Activated T-helper 1 cell treated with anti-CD3 and anti-CD28 coated beads, Interleukin-2, amount 50 U/mL, for 16 hours (primary cell): Measurements from ENCODE around the gene GIMAP5.
"Not testable (repeated sequence)": the region's sequence is repeated elsewhere in the genome, so short reads cannot be mapped to it uniquely, and the experiment has no call there.

Experiments
- DNase-seq, 2 donors: peaks; one replicate each; pipeline ENCODE4 v3.0.0-alpha.2; 2020; ENCODE audit warnings: low read depth in 1 of 2, low spot score in 1 of 2

The GIMAP5 gene

GRCh38 chr7:150766334-150766709, 29.1 kb downstream of the GIMAP5 start:
- DNase-seq: no peak

DNA sequence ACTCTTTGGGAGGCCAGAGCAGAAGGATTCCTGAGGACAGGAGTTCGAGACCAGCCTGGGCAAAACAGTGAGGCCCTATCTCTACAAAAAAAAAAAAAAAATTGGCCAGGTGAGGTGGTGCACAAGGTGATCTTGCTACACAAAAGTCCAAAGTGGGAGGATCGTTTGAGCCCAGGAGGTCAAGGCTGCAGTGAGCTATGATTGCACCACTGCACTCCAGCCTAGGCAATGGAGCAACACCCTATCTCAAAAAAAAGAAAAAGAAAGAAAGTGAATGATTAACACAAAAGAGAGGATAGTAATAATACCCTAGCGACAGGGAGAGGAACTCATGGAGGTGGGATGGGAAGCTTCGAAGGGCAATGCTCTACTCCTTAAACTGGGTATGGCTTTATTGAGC, 32.5 kb downstream of the GIMAP5 start:
- no peak for DNase-seq

- not testable (repeated sequence) for DNase-seq
Observed at GRCh38 chr7:150774131-150774530, 36.9 kb downstream of the GIMAP5 start.

DNA sequence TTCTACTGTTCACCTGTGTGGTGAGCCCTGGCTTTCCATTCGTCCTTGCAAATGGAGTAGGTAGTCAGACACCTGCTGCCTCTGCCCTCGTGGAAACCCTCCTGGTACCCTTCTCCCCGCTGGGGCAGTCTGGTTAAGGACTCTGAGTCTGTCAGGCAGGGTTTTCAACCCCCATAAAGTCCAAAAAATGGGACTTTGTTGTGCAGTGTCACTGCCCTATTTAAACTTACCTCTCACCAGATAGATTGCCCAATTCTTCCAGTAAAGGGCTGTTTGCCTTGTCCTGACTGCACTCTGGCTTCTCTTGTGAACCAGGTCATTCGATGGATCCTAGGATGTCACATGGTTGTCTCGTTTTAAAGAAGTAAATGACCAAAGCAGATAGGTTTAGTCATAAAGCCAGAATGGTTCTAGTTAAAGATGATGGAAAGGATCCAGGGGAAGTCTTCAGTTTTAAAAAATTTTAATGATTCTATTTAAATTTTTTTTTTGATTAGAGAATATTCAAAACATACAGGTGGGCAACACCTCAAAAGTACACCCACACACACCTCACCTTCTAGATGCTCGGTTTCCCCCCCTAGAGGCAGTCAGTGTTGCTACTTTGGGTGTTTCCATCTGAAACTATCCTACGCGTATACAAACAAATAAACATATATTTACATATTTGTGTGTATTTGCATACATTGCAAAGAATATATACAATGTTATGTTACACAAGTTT, 41.0 kb downstream of the GIMAP5 start:
- DNase-seq: no peak

GRCh38 chr7:150778738-150779301, 41.6 kb downstream of the GIMAP5 start:
- peak; percentile 52 to 68 for DNase-seq

DNA sequence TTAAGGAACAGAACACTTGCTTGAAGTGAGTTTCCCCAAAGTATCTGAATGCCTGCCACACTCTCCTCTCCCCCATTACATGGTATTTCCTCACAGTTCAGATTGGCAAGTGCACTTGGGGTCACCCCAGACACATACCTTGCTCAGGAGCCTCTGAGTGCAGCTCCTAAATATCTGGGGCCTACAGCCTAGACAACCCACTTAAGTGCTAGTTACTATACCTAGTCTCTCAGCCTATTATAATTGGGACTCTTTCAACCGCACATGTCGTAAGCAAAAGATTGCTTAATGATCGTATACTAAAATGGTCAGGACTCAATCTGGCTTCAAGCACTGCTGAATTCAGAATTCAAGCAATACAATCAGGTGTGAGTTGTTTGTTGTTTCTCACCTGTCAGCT, 43.1 kb downstream of the GIMAP5 start:
- DNase-seq: no peak

- no peak for DNase-seq
Observed at GRCh38 chr7:150781103-150781502, 43.9 kb downstream of the GIMAP5 start.

DNA sequence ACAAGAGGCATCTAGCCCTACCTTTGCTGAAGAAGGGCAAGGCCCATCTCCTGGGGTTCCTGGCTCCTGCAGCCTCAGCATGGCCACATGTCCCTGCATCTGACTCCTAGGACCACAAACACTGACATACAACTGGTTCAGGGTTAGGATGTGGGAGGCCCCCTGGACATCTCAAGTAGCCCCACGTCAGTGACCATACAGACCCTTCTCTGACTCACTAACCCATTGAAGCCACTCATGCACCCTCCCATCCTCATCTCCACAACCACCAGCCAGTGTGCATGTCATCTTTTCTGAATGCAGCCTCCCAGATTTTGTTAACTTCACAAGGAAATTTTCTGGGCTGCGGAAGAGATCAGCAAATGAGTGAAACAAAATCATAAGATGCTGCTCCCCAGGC, 44.7 kb downstream of the GIMAP5 start:
- DNase-seq: no peak

DNA sequence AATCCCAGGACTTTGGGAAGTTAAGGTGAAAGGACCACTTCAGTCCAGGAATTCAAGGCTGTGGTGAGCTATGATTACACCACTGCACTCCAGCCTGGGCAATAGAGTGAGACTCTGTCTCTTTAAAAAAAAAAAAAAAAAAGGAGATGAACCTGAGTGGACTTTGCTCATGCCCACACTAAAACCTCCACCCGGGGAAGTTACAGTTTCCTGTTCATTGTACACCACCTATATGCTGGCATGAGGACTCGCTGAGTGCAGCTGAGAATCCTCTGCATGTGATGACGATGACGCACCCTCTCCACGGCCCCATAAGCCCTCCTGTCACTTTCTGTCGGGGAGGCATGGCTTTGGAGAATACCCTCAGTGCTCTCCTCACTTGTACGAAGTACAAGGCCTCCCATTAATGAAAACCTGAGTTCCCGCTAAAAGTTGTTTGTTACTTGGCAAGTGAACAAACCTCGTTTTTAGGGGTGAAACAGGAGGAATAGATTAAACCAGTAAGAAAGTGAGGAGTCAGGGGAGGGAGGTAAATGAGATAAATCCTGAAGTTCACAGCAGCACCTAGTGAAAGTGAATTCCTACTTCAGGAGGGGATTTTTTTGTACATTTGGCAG, 47.0 kb downstream of the GIMAP5 start:
- no peak for DNase-seq

DNA sequence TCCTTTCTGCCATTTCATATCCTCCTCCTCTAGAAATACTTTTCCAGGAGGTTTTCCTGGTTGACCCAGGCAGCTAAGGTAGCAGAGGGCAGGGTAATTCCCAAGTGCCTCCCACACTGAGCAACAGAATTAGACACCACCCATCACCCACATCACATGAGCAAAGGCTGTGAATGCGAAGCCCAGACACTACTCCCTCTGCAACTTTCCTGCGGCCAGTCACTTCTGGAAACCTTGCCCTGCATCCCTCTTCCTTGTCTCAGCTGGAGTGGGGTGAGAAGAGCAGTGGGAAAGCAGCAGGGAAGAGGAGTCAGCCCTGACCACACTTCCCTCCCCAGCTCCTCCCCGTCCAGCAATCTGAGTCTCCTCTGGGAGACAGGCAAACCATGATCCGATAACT, 47.7 kb downstream of the GIMAP5 start:
- no peak for DNase-seq

DNA sequence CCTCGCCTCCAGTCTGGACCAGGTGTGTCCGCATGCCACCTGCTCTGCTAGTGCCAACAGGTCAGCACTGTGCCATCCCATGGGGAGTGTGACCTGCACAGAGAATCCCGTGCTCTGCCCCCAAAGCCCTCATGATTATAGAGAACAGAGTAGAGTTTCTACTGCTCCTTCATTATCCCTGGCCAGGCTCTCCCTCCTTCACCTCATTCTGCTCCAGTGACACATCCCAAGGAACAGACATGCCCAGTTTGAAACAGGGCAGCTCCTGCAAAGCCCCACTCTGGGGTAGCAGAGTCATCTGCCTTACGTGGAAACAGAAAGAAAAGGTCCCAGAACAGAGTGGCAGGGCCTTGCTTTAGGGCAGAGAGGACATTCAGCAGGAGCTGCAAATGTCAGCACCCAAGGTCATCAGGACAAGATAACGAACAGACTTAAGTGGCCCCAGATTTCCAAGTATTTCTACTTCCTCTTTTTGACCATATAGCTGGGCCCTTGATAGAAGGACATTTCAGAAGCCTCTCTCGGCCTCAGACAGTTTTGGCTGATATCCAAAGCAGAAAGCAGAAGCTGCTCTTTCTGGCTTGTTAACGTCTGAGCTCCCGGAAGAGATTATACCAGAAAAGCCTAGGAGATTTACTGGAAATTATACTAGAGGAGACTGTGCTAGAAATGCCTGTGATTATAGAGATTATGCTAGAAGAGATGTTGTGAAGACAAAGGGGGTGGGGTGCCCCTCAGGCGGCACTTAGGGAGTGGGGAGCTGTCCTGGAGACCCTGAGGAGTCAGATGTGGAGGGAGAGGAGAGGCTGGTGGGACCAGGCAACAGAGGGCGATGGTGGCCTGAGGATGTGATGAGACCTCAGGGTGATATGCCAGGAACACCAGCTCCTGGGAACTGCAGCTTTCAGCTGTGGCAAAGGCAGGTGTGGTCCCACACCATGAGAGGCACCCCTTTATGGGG, 50.4 kb downstream of the GIMAP5 start:
- DNase-seq: no peak

DNA sequence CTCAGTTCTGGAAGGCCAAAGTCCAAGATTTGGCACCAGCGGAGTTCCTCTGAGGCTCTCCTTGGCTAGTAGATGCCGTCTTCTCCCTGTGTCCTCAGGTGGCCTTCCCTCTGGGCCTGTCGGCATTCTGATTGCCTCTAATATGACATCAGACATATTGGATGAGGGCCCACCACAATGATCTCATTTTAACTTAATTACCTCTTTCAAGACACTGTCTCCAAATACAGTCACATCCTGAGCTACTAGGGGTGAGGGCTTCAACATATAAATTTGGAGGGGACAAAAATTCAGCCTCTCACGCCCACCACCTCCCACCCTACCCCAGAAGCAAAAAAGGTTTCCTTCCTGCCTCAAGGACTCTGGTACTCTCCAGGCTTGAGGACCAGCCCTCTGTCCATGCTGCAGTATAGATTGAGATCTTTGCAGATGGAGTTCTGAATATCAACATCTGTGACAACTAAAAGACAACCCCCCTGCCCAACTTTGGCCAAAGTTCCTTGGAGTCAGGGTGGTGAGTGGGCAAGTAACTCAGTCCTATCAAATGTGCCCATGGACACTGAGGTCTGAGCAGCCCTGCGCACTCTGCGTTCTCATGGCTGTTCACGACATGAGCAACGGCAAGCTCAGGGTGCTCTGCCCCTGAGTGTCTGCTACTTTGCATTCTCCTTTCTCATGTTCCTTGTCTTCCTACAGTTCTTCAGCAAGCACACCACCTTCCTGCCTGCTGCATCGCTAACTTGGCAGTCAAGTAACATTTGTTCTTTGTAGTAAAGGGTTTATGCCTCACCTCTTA, 51.5 kb downstream of the GIMAP5 start:
- no peak for DNase-seq

GRCh38 chr7:150790416-150791075, 53.3 kb downstream of the GIMAP5 start:
- no peak for DNase-seq

DNA sequence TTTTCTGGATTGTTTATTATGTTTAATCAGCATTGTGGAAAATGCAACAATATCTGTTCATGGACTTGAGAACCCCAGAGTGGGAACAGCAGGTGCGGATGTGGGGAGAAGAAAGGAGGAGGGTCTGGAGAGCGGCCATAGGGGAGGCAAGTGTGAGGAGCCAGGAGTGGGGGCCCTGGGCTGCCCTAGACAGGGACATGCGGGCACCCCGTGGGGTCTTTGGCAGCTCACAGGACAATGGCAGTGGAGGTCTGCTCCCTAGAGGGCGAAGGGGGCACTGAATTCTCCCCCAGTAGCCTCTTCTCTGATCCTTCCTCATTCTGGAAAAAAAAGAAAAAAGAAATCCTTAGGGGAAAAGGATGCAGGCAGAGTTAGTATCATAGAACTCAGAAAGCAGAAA, 54.1 kb downstream of the GIMAP5 start:
- DNase-seq: no peak

DNA sequence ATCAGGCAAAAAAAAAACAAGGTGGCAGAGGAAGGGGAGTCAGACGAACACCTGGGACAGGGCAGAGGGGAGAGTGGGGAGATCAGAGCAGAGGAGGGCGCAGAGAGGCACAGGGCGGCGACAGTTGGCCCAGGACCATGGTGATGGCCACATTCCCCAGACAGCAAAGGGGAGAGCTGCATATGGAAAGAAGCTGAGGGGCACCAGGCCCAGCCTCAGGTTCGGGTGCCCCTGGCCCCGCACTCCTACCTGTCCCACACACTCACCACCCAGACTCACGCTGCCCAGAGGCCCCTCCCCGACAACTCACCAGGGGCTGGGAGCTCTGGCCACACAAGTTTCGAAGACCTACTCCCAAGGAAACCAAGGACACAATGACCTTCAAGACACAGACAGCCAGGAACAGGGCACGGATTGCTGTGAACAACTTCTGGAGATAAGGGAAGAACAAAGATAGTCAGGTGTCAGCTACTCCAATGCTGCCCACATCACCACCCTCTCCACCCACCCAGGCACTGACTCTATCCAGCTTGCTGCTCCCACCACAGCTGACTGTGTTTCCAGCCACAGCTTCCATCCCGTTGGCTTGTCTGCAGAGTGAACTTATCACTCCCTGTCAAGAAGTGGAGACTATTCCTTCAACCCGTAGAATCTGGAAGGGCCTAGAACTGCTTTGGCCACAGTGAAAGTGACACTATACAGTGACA, 54.7 kb downstream of the GIMAP5 start:
- DNase-seq: no peak
